ENCODE measurements around the gene ADGRB3.
A peak's percentile ranks its signal among the peaks of the same experiment; 100 is the strongest.

ADGRB3 gene

GRCh38 chr6:68632734-68633133, 2.3 kb upstream of the ADGRB3 start:
- no peak for TF ChIP-seq CTCF (IDR thresholded peaks at IDR 0.05)
- no peak overlapping the region for H3K4me3 Mint-ChIP-seq
- H3K27me3 Mint-ChIP-seq (ENCODE audit: low read depth, poor library complexity): peaks cover 67% of the 10 kb centered on the region
- H3K9me3 Mint-ChIP-seq: no peaks in the 10 kb centered on the region
- no peaks in the 10 kb centered on the region for H3K36me3 Mint-ChIP-seq (ENCODE audit: low read depth)
- no peak overlapping the region for H3K27ac Mint-ChIP-seq
- DNase-seq: no peak
- H3K4me1 Mint-ChIP-seq: peaks cover 28% of the 10 kb centered on the region

- H3K27me3 Mint-ChIP-seq (ENCODE audit: low read depth, poor library complexity): peaks cover 74% of the 10 kb centered on the region
- H3K36me3 Mint-ChIP-seq (ENCODE audit: low read depth): no peaks in the 10 kb centered on the region
- H3K4me1 Mint-ChIP-seq: peaks cover 28% of the 10 kb centered on the region
- H3K27ac Mint-ChIP-seq: no peak overlapping the region
- no peak for TF ChIP-seq CTCF (IDR thresholded peaks at IDR 0.05)
- DNase-seq: no peak
- H3K4me3 Mint-ChIP-seq: peak overlapping the region; percentile 94
- no peaks in the 10 kb centered on the region for H3K9me3 Mint-ChIP-seq
Observed at GRCh38 chr6:68633281-68633971, 1.7 kb upstream of the ADGRB3 start.

GRCh38 chr6:68633972-68634725, 933 bp upstream of the ADGRB3 start:
- H3K27me3 Mint-ChIP-seq (ENCODE audit: low read depth, poor library complexity): peaks cover 81% of the 10 kb centered on the region
- no peak for DNase-seq
- H3K4me3 Mint-ChIP-seq: peak overlapping the region; percentile 94
- peaks cover 30% of the 10 kb centered on the region for H3K4me1 Mint-ChIP-seq
- H3K36me3 Mint-ChIP-seq (ENCODE audit: low read depth): no peaks in the 10 kb centered on the region
- no peak for TF ChIP-seq CTCF (IDR thresholded peaks at IDR 0.05)
- no peaks in the 10 kb centered on the region for H3K9me3 Mint-ChIP-seq
- H3K27ac Mint-ChIP-seq: peak overlapping the region; percentile 64

GRCh38 chr6:68635412-68635705, 277 bp downstream of the ADGRB3 start:
- no peak for DNase-seq
- Mint-ChIP-seq H3K9me3 (no peaks in the 10 kb centered on the region), H3K4me1 (peaks cover 42% of the 10 kb centered on the region), H3K27me3 (ENCODE audit: low read depth, poor library complexity) (peaks cover 92% of the 10 kb centered on the region), H3K36me3 (ENCODE audit: low read depth) (no peaks in the 10 kb centered on the region), H3K4me3 (peak overlapping the region; percentile 94), H3K27ac (no peak overlapping the region)
- no peak for TF ChIP-seq CTCF (IDR thresholded peaks at IDR 0.05)

GRCh38 chr6:68635706-68636513, 828 bp downstream of the ADGRB3 start:
- Mint-ChIP-seq H3K4me1 (peaks cover 48% of the 10 kb centered on the region), H3K27me3 (ENCODE audit: low read depth, poor library complexity) (peaks cover 92% of the 10 kb centered on the region), H3K9me3 (no peaks in the 10 kb centered on the region), H3K27ac (no peak overlapping the region), H3K4me3 (peak overlapping the region; percentile 94), H3K36me3 (ENCODE audit: low read depth) (no peaks in the 10 kb centered on the region)
- peak; percentile 35 for DNase-seq
- TF ChIP-seq CTCF (IDR thresholded peaks at IDR 0.05): no peak
